CD4-positive, alpha-beta T cell (primary cell): Measurements from ENCODE around the gene UBAC2. TPM values are rescaled to one million over a fixed set of nuclear protein-coding genes. Genes with fewer than 3 reads are reported as not detected.

ENCODE experiments used
- ATAC-seq: fragments of 200-7000 bp; cut with Tn5 transposase; one replicate; pipeline ENCODE4 v1.10.0; 2022; ENCODE audit warnings: mild to moderate bottlenecking; ENCODE audit not compliant: poor library complexity
- CTCF ChIA-PET: fragments of 350-600 bp; sonication (Branson Sonifier 250); formaldehyde crosslinking; loops from one replicate; lab custom pipeline; 2021; ENCODE audit warnings: antibody characterized with exemption, inconsistent platforms; lab: Charles Lee
- POLR2A ChIA-PET: fragments of 350-600 bp; sonication (Branson Sonifier 250); formaldehyde crosslinking; loops from one replicate; lab custom pipeline; 2021; ENCODE audit warnings: antibody characterized with exemption, inconsistent platforms; lab: Charles Lee
- DNase-seq, 14 experiments: peaks; one replicate each; pipeline ENCODE4 v3.0.0-alpha.2; 2013 to 2020; ENCODE audit warnings: mixed read lengths in 2 of 14
- H3K27ac ChIP-seq, 2 donors: one replicate each; pipeline versions ENCODE4 v1.5.1 to v1.7.0; 2013; ENCODE audit warnings: low read length in 2 of 2, low read depth in 1 of 2, mild to moderate bottlenecking in 1 of 2
- H3K27me3 ChIP-seq, 2 experiments: 1 replicate in 1 of 2; 2 replicates in 1 of 2; pipeline versions ENCODE4 v1.6.1 to v1.7.0; 2013; ENCODE audit warnings: low read length in 2 of 2, control low read depth in 1 of 2, mild to moderate bottlenecking in 1 of 2, moderate library complexity in 1 of 2; ENCODE audit not compliant: insufficient read depth in 2 of 2, control insufficient read depth in 1 of 2
- H3K36me3 ChIP-seq: one replicate; pipeline ENCODE4 v1.6.1; 2013; ENCODE audit warnings: low read length, control low read depth; ENCODE audit not compliant: insufficient read depth
- H3K4me1 ChIP-seq: one replicate; pipeline ENCODE4 v1.6.1; 2013; ENCODE audit warnings: low read length, control low read depth; ENCODE audit not compliant: insufficient read depth
- H3K4me3 ChIP-seq: one replicate; pipeline ENCODE4 v1.5.1; 2013; ENCODE audit warnings: mild to moderate bottlenecking, low read length, moderate library complexity
- H3K9me3 ChIP-seq, 2 experiments: 1 replicate in 1 of 2; 2 replicates in 1 of 2; pipeline versions ENCODE4 v1.6.1 to v1.7.0; 2013; ENCODE audit warnings: low read length in 2 of 2, mild to moderate bottlenecking in 2 of 2, control low read depth in 1 of 2, moderate library complexity in 1 of 2; ENCODE audit not compliant: control insufficient read depth in 1 of 2, insufficient read depth in 1 of 2
- H3K27ac Mint-ChIP-seq: one replicate; pipeline ENCODE4 v1.8.0; 2020; ENCODE audit warnings: mixed read lengths
- H3K27me3 Mint-ChIP-seq: one replicate; pipeline ENCODE4 v1.8.0; 2021; ENCODE audit warnings: mixed read lengths
- H3K36me3 Mint-ChIP-seq: one replicate; pipeline ENCODE4 v1.8.0; 2021; ENCODE audit warnings: low read depth, mixed read lengths
- H3K4me1 Mint-ChIP-seq: one replicate; pipeline ENCODE4 v1.8.0; 2021; ENCODE audit warnings: low read depth, mixed read lengths
- H3K4me3 Mint-ChIP-seq: one replicate; pipeline ENCODE4 v1.8.0; 2020; ENCODE audit warnings: mild to moderate bottlenecking, mixed read lengths
- H3K9me3 Mint-ChIP-seq: one replicate; pipeline ENCODE4 v1.8.0; 2020; ENCODE audit warnings: mixed read lengths
- intact Hi-C, 2 experiments: fragments of 100-400 bp; cut with DNase I in 1 of 2; cut with micrococcal nuclease in 1 of 2; formaldehyde crosslinking; loops; one replicate each; pipeline versions ENCODE4 v1.15.1 to v1.9.0; 2023 to 2025; cut with DNase I, micrococcal nuclease
- total RNA-seq, 174 experiments: library from RNA in 2 of 174; stranded (reverse) in 2 of 174; gene quantifications; one replicate each; pipeline ENCODE4 v1.2.3 and lab custom pipeline; 2021 to 2026
- TF ChIP-seq, protein P1 (sequence below): fragments of 200-600 bp; IDR thresholded peaks from one replicate; pipeline ENCODE4 v1.8.0; 2022; ENCODE audit warnings: antibody characterized with exemption, mild to moderate bottlenecking

The UBAC2 gene
- total RNA-seq, 2 experiments from 2014 or later, result 59.8 to 67.4 TPM

DNA sequence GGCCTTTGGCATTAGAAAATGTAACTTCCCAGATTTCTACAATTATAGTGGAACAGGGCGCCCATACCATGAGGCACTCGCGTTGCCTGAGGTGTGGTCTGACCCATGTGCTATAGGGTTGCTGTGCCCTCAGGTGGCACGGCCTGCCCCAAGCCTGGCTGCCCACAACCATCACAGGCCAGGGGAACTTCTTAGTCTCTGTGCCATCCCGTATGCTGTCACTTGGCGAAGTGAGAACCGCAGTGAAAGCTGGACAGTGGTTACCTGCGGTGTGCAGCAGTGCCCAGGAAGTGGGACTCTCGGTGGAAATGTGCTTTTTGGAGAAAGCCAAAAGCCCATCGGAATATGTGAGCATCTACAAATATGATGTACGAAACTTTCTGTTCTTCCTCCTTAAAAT is 194.8 kb downstream of the UBAC2 start:
- ChIA-PET CTCF (no interaction called here), POLR2A (interaction anchor here (1.0 kb wide), 1 partner anchor 126 kb away, joined by 4 read pairs; no protein-coding TSS in a partner anchor)
- H3K27ac Mint-ChIP-seq, result peak overlapping the region; percentile 58
- H3K27me3 Mint-ChIP-seq, result no peaks in the 10 kb centered on the region
- no peak overlapping the region for H3K4me3 ChIP-seq
- TF ChIP-seq, protein P1, sequence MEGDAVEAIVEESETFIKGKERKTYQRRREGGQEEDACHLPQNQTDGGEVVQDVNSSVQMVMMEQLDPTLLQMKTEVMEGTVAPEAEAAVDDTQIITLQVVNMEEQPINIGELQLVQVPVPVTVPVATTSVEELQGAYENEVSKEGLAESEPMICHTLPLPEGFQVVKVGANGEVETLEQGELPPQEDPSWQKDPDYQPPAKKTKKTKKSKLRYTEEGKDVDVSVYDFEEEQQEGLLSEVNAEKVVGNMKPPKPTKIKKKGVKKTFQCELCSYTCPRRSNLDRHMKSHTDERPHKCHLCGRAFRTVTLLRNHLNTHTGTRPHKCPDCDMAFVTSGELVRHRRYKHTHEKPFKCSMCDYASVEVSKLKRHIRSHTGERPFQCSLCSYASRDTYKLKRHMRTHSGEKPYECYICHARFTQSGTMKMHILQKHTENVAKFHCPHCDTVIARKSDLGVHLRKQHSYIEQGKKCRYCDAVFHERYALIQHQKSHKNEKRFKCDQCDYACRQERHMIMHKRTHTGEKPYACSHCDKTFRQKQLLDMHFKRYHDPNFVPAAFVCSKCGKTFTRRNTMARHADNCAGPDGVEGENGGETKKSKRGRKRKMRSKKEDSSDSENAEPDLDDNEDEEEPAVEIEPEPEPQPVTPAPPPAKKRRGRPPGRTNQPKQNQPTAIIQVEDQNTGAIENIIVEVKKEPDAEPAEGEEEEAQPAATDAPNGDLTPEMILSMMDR, result no peak
- no peak overlapping the region for H3K27ac ChIP-seq
- peaks cover 10% of the 10 kb centered on the region for H3K36me3 Mint-ChIP-seq
- H3K4me1 ChIP-seq, result peaks cover 12% of the 10 kb centered on the region
- H3K4me1 Mint-ChIP-seq, result peaks cover 26% of the 10 kb centered on the region
- intact Hi-C loops, result loop anchor here in 1 of 2 experiments (2.0 kb wide), 1 partner anchor 13 kb away; no protein-coding TSS in a partner anchor
- no peaks in the 10 kb centered on the region for H3K27me3 ChIP-seq
- H3K9me3 Mint-ChIP-seq, result no peaks in the 10 kb centered on the region
- no peak for ATAC-seq
- H3K4me3 Mint-ChIP-seq, result no peak overlapping the region
- no peaks in the 10 kb centered on the region for H3K9me3 ChIP-seq
- H3K36me3 ChIP-seq, result no peaks in the 10 kb centered on the region
- DNase-seq, result peak in 1 of 14 experiments; percentile 16

DNA sequence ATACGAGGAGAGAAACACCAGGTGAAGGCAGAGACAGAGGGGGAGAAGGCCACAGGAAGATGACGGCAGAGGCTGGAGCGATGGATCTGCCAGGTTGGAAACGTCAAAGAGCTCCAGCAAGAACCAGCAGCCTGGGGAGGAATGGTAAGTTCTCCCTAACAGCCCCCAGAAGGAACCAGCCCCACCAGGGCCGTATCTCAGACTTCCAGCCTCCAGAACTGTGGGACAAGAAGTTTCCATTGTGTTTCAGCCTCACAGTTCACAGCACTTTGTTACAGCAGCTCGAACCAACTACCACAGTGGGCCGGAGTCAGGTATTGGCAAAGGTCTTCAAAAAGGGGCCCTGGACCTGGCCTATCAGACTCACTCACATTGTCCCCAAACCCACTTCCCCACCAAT is 195.8 kb downstream of the UBAC2 start:
- Histone ChIP-seq H3K4me3 (no peak overlapping the region), H3K9me3 (no peaks in the 10 kb centered on the region), H3K4me1 (peaks cover 12% of the 10 kb centered on the region), H3K36me3 (no peaks in the 10 kb centered on the region), H3K27ac (no peak overlapping the region), H3K27me3 (no peaks in the 10 kb centered on the region)
- Mint-ChIP-seq H3K9me3 (no peaks in the 10 kb centered on the region), H3K4me3 (no peak overlapping the region), H3K27ac (no peak overlapping the region), H3K27me3 (no peaks in the 10 kb centered on the region), H3K4me1 (peaks cover 28% of the 10 kb centered on the region), H3K36me3 (peaks cover 10% of the 10 kb centered on the region)
- ATAC-seq (no peak), DNase-seq (peak in 1 of 14 experiments; percentile 7)
- TF ChIP-seq, protein P1, result no peak
- intact Hi-C loops, result no loop called here
- CTCF ChIA-PET, result no interaction called here
- POLR2A ChIA-PET, result no interaction called here

DNA sequence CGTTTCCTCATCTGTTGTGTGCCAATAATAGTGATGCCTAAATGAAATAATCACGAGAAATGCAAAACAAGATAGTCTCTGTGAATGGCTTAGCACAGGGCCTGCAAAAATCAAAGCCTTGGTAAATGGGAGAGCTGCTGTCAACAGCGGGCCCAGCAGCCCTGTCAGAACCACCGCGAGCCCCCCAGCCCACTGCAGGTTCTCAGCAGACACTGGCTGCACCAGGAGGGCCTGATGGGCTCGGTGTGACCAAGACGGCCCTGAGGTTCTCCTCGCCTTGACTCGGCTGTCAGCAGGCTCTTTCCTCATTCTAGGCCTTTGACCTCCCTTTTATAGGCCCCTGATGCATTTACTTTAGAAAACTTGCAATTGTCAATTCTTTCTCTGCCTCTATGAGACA is 197.4 kb downstream of the UBAC2 start:
- Histone ChIP-seq H3K4me1 (peaks cover 12% of the 10 kb centered on the region), H3K9me3 (no peaks in the 10 kb centered on the region), H3K4me3 (no peak overlapping the region), H3K27ac (no peak overlapping the region), H3K27me3 (no peaks in the 10 kb centered on the region), H3K36me3 (no peaks in the 10 kb centered on the region)
- intact Hi-C loops, result no loop called here
- TF ChIP-seq, protein P1, result no peak
- Mint-ChIP-seq H3K27ac (no peak overlapping the region), H3K36me3 (peaks cover 19% of the 10 kb centered on the region), H3K4me1 (peaks cover 39% of the 10 kb centered on the region), H3K9me3 (no peaks in the 10 kb centered on the region), H3K27me3 (no peaks in the 10 kb centered on the region), H3K4me3 (no peak overlapping the region)
- CTCF ChIA-PET, result interaction anchor here (1.3 kb wide), 1 partner anchor 10 kb away, joined by 5 read pairs; no protein-coding TSS in a partner anchor
- ATAC-seq, result no peak
- POLR2A ChIA-PET, result interaction anchor here (1.1 kb wide), 1 partner anchor 11 kb away, joined by 3 read pairs; no protein-coding TSS in a partner anchor
- DNase-seq, result peak in 1 of 14 experiments; percentile 6
